Stimulated activated CD8-positive, alpha-beta memory T cell treated with anti-CD3 and anti-CD28 coated beads, Interleukin-2, amount 100 ng/mL, for 1 hour (primary cell): ENCODE data around the gene CALU.
A peak's percentile ranks its signal among the peaks of the same experiment; 100 is the strongest.

Experiments
- DNase-seq, 2 donors: peaks; one replicate each; pipeline ENCODE4 v3.0.0-alpha.2; 2020; ENCODE audit warnings: low read depth in 2 of 2

Gene CALU

DNA sequence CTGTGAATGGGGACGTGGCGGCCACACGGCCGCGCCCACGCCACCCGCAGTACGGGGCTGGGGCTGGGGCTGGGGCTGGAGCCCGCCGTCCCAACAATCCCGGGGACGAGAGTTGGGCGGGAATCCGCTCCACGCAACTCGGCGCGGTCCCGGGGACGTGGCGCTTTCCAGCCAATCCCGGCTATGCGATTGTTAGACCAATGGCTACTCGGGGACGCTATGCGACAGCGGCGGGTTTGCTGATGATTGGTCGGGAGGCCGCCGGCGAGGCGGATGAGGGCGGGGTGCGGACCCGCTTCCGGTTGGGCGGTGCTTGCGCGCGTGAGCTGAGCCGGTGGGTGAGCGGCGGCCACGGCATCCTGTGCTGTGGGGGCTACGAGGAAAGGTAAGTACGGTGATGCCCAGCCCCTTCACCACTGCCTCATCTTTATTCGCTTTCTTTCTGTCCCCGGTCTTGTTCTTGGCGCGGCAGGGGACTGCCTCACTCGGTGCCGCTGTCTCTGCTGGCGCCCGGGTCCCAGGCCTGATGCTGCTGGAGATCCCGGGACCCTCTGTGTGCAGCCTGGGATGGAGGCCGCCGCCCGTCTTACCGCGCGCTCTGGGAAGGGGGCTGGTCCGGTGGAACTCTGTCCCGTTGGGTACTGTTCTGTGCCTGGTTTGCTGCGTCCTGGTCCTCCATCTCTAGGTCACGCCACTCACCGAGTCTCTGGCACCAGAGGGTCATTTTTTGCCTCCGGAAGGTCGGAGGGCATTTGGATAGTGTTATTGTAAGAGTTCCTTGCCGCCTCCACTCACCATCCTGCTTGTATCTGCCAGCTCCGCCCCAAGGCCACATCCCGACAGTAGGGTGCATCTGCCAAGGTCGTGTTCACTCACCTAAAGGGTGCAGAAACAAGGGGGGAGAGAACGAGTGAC, at the start of gene CALU:
CALU (plus strand) TSS at position 312 of the 915 bp plus-strand sequence. CDS start 9,225 bp downstream, outside the sequence.
- peak; percentile 86 to 89 for DNase-seq

DNA sequence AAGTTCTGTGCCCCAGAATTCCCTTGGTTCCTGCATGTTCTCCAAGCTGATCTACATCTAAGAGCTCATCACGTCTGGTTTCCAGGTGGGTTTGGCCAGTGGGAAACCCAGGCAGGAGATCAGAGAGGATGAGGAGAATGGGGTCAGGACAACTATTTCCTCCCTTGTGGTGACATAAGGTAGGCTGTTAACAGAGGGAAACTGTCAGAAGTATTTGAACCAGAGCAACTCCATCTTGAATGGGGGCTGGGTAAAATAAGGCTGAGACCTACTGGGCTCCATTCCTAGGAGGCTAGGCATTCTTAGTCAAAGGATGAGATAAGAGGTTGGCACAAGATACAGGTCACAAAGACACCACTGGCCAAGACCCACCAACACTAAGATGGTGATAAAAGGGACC, 47.9 kb upstream of the CALU start:
- no peak for DNase-seq

- no peak for DNase-seq
Measured at GRCh38 chr7:128692623-128693270, 46.4 kb upstream of the CALU start.

- DNase-seq: no peak
Measured at GRCh38 chr7:128693373-128694015, 45.7 kb upstream of the CALU start.

DNA sequence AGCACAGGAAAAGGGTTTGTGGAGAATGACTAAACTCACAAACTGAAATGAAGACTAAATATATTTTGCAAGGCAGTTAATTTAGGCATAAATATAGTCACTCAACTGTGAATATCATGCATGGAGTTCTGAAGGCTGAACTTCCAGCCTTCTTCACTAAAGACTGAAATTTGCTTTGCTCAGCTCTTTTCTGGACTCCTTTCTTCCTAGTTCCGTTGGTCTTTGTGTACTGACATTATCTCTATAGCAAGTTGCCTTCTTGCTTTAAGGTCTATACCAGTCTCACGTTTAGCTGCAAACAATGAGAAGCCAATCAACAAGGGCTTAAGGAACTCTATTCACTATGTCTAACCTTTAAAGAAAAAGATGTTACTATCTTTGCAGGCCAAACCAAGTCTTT, 44.4 kb upstream of the CALU start:
- DNase-seq: no peak

GRCh38 chr7:128697302-128697905, 41.8 kb upstream of the CALU start:
- no peak for DNase-seq

GRCh38 chr7:128699196-128699712, 39.9 kb upstream of the CALU start:
- DNase-seq: no peak

- DNase-seq: no peak
Measured at GRCh38 chr7:128699895-128700294, 39.3 kb upstream of the CALU start.

DNA sequence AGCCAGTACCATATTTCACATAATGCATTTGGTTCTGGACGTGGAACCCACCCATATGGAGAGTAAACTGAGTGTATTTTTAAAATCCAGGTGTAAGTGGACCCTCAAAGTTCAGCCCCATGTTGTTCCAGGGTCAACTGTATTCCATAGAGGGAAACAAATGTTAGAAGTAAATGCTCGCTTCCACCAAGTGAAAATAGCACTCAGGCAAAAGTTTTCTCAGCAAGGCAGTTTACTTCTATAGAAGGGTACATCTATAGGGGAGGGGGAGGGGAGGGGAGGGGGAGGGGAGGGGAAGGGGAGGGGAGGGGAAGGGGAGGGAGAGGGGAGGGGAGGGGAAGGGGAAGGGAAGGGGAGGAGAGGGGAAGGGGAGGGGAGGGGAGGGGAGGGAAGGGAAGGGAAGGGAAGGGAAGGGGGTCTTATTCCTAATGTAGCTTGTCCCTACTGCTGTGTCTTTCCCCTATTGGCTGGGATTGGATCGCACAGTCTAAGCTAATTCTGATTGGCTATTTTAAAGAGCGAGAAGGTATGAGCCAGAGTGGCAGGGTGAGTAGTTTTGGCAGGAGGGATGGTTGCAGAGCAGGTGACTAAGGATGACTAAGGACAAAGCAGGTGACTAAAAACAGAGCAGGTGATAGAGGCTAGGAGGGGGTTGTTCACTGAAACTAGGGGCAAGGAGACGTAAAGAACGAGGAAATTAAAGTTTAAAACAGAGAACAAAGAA, 37.9 kb upstream of the CALU start:
- no peak for DNase-seq

DNA sequence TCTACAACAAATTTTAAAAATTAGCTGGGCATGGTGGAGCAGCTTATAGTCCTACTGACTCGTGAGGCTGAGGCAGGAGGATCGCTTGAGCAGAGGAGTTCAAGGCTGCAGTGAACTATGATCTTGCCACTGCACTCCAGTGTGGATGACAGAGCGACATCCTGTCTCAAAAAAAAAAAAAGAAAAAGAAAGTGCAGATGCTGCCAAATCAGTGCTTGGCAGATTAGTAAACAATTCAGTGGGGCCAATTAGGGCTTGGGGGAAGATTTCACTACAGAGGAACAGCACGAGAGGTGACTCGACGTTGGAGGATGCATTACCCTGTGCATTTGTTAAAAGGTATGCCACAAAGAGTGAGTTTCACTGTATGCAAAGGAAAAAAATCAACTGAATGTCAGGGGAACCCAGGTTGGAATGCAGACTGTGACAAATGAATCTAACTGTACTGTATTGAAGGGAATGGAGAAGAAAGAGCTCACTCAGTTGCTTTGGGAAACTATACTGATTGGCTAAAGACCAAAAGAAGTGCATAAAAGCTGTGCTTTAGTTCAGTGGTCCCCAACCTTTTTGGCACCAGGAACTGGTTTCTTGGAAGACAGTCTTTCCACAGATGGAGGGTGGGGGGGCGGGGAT, 35.4 kb upstream of the CALU start:
- no peak for DNase-seq

- DNase-seq: no peak
Measured at GRCh38 chr7:128705891-128706333, 33.2 kb upstream of the CALU start.

- no peak for DNase-seq
Measured at GRCh38 chr7:128707752-128708151, 31.4 kb upstream of the CALU start.

- DNase-seq: no peak
Measured at GRCh38 chr7:128708235-128708634, 30.9 kb upstream of the CALU start.

- no peak for DNase-seq
Measured at GRCh38 chr7:128708824-128709223, 30.3 kb upstream of the CALU start.

GRCh38 chr7:128710481-128710880, 28.7 kb upstream of the CALU start:
- no peak for DNase-seq

DNA sequence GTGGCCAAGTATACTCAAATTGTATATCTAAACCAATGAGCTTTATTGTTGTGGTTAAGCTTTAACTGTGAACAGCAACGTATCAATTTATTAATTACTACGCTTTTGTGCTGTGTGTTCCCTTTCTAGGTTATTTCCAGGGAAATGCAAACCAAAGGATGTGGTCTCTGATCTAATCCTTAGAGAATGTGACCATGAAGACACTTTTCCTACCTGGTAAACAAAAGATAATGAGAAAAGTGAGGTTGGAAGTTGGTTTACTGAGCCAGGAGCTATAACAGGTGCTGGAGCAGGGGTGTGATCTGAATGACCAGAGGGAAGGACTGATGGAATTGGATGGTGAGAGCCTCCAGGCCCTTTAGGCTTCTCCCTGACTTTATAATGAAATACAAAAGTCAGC, 25.4 kb upstream of the CALU start:
- DNase-seq: no peak

GRCh38 chr7:128714701-128715495, 24.3 kb upstream of the CALU start:
- no peak for DNase-seq

GRCh38 chr7:128718967-128719642, 20.1 kb upstream of the CALU start:
- no peak for DNase-seq

GRCh38 chr7:128721376-128721775, 17.8 kb upstream of the CALU start:
- DNase-seq: no peak
